Esophagus mucosa (tissue), 1 donor: Measurements from ENCODE around the gene METTL26. TPM values are rescaled to one million over a fixed set of nuclear protein-coding genes. Genes with fewer than 3 reads are reported as not detected.

Source experiments
- ATAC-seq: fragments of 200-7000 bp; cut with Tn5 transposase; one replicate; pipeline ENCODE4 v1.9.1; 2020
- total RNA-seq: library from RNA; stranded (reverse); gene quantifications from one replicate; pipeline ENCODE4 v1.2.4, GENCODE V29; 2023
- donor health status: DM: yes; HTN: yes; CAD: no.

Gene METTL26
- total RNA-seq = 40.2 TPM

DNA sequence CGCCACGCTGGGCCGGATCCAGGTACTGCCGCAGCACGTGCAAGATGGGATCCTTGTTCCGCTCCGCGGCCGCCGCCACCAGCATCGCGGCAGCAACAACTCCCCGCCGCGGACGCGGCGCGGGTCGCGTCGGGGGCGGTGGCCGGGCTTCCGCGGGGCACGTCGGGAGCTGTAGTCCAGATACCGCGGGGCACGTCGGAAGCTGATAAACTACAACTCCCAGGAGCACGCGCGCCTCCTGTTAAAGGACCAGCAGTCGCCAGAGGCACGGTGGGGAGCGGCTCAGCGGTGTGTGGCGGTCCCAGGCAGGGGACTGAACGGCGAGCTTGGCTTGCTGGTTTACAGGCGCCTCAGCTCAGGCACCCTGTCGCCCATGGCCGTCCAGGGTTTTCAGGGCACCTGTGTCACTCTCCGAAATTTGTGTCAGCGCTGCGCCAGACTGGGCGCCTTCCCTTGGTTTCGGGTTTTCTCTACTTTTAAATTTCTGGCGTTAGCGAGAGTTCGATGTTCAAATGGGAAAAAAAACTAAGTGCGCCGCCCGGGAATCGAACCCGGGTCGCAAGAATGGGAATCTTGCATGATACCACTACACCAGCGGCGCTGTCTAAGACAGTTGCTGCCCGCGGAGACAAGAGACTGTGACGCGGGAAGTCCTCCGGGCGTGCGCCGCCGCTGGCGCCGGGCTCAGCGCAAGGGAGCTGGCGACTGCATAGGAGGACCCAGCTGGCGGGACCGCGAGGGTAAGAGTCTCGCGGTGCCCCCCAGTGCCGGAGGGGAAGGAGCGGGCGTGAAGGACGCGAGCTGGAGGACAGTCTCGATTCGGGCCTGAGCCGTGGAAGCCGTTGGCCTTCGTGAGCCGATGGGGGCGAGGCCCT, at the start of gene METTL26:
METTL26 (minus strand) TSS at position 100 of the 875 bp plus-strand sequence; CDS start at position 85, 15 bp downstream.
- ATAC-seq = peak; percentile 81

DNA sequence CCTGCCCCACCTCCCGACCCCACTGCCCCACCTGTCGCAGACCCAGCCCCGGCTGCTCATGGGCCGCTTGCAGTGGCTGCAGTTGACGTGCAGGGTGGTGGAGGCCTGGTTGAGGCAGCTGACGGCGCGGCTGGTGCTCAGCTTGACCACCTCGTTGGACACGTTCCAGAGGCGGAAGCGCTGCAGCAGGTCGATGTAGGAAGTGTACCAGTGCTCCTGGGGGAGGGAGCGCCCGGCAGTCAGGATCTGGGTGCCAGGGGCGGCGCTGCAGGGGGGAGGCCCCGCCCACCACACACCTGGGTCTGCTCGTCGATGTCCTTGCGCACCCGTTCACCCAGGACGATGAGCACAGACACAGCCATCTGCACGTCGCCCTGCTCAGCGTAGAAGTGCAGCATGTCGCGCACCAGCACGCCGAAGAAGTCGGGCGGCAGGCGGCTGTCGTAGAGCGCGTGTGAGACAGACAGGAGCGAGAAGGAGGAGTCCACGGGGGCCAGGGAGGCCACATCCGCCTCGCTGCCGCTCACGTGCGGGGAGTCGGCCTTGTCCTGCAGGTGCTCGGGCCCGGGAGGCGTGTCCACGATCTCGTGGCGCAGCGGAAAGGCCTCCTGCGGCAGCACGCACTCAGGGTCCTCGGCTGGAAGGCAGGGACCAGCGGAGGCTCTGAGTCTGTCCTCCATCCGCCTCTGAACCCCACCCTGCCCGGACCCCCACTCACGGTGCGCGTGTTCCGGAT, 49.0 kb upstream of the METTL26 start:
- ATAC-seq = no peak

DNA sequence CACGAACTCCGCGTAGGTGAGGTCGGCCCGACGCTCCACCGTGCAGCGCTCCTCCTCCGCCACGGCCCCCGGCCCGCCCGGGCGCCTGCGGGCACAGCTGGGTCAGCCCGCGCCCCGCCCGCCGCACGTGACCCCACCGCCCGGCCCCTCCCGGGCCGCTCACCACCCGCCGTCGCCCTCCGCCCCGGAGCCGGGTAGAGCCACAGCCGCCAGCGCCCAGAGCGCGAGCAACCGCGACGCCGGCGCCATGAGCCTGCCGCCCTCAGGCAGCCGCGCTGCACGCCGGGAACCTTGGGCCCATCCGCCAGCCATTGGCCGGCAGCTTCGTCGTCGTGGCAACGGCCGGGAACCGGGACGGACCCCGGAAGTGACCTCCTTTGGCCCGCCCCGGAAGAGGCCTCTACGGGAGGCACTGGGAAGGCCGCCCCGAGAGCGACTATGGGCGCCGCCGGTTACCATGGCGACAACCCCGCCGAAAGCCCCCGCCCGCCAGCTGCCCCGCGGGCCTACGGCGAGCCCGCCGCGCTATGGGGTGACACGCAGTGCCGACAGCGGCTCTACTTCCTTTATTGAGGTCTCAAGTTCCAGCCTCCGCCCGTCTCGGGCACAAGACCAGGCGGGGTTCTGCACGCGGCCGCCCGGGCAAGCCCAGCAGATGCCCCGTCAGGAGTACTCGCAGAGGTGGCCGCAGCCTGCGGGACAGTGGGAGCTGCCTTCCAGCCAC, 48.1 kb upstream of the METTL26 start, which contains the start of gene JMJD8:
JMJD8 (minus strand) TSS at position 264 of the 724 bp plus-strand sequence; CDS start at position 249, 15 bp downstream.
- ATAC-seq = peak; percentile 69

DNA sequence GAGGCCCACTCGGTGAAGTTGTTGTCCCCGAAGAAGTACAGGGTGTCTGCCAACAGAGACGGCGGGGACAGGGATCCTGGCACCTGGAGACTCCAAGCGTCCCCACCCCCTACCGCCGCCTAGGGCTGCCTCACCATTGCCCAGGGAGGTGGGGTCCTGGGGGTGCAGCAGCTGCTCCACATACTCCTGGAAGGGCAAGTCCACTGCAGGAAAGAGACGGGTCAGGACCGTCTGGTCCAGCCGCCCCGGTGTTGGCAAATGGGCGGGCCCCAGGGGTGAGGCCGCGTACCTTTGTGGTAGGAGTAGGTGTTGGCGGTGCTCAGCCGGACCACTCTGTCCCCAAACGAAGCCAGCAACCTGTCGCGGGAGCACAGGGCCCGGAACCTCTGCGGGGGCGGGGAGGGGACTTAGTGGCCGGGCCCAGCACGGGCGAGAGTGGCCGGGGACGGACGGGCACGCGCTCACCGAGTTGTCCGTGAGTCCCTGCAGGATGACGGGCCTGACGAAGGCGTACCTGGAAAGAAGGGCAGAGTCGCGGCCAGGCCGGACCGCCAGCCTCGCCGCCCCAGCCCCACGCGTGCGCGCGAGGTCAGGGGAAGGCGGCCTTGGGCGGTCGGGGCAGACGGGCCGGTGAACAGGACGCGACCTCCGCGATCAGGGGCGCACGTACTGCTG, 47.4 kb upstream of the METTL26 start:
- peak; percentile 0 for ATAC-seq

DNA sequence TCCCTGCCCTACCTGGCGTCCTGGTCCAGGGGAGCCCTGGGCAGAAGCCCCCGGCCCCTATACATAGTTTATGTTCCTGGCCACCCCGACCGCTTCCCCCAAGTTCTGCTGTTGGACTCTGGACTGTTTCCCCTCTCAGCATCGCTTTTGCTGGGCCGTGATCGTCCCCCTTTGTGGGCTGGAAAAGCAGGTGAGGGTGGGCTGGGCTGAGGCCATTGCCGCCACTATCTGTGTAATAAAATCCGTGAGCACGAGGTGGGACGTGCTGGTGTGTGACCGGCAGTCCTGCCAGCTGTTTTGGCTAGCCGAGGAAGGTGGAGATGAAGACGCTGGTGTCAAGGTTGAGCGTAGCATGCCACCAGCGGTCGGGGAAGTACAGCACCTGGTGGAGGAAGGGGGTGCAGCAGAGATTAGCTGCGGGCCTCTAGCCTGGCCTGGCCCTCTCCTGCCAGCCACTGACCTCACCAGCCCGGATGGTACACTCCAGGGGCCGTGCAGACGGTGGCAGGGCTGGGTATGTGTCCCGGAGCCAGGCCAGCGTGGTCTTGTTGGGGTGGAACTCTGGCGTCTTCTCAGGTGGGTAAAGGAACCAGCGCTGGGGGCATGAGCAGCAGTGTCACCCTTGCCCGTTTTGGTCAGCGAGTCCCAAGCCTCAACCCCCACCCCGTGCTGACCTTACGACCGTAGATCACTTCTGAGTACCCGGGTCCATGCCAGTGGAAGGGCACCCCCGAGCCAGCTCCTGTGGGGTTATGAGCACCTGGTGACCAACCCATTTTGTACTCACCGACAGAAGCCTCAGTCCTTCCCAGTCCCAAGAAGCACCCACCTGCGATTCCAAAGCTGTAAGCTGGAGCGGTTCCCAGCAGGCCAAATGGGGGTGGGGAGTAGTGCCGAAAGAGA, 46.6 kb upstream of the METTL26 start:
- no peak for ATAC-seq

DNA sequence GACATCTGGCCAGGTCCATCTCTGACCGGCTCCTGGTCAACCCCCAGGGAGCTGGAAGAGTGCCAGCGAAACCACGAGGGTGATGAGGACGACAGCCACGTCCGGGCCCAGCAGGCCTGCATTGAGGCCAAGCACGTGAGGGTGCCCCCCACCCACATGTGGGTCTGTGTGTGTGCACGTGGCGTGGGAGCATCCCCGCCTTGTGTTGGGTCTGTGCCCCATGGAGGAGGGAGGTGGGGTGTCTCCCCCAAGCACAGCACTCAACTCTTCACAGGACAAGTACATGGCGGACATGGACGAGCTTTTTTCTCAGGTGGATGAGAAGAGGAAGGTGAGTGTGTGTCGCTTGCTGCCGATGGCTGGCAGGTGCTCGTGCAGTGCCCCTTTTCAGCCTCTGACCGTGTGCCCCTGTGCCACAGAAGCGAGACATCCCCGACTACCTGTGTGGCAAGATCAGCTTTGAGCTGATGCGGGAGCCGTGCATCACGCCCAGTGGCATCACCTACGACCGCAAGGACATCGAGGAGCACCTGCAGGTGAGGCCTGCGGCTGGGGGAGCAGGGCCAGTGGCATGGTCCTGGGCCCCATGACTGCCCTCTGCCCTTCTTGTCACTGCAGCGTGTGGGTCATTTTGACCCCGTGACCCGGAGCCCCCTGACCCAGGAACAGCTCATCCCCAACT, 45.8 kb upstream of the METTL26 start:
- no peak for ATAC-seq

DNA sequence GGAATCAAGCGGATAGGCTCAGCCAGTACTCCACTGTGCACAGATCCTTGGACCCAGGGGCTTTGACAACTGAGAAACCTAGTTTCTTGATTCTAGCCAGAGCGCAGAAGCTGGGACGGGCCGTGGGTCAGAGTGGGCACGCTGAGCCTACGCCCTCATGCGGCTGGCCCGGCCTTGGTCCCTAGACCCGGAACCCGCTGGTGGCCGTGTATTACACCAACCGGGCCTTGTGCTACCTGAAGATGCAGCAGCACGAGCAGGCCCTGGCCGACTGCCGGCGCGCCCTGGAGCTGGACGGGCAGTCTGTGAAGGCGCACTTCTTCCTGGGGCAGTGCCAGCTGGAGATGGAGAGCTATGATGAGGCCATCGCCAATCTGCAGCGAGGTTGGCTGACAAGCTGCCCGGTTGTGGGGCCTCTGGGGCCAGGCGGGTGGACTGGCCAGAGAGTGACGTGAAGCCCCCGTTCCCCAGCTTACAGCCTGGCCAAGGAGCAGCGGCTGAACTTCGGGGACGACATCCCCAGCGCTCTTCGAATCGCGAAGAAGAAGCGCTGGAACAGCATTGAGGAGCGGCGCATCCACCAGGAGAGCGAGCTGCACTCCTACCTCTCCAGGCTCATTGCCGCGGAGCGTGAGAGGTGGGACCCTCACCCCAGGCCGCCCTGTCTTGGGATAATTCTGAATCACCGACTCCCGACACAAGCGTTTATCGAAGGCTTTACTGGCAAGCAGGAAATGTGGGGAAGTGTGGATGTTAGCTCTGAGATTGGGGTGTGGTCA, 45.1 kb upstream of the METTL26 start:
- no peak for ATAC-seq

DNA sequence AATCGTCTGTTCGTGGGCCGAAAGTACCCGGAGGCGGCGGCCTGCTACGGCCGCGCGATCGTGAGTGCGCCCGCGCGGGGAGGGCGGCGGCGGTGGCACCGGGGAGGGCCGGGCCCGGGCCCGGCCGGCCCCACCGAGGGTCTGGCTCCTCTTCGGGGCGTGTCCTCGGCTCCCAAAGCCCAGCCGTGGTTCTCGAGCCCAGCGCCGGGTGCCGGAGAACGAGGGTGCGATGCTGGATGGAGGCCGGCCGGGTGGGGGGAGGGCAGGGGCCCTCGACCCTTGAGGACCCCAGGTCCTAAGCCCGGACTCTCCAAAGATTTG, 44.5 kb upstream of the METTL26 start:
- ATAC-seq = no peak

DNA sequence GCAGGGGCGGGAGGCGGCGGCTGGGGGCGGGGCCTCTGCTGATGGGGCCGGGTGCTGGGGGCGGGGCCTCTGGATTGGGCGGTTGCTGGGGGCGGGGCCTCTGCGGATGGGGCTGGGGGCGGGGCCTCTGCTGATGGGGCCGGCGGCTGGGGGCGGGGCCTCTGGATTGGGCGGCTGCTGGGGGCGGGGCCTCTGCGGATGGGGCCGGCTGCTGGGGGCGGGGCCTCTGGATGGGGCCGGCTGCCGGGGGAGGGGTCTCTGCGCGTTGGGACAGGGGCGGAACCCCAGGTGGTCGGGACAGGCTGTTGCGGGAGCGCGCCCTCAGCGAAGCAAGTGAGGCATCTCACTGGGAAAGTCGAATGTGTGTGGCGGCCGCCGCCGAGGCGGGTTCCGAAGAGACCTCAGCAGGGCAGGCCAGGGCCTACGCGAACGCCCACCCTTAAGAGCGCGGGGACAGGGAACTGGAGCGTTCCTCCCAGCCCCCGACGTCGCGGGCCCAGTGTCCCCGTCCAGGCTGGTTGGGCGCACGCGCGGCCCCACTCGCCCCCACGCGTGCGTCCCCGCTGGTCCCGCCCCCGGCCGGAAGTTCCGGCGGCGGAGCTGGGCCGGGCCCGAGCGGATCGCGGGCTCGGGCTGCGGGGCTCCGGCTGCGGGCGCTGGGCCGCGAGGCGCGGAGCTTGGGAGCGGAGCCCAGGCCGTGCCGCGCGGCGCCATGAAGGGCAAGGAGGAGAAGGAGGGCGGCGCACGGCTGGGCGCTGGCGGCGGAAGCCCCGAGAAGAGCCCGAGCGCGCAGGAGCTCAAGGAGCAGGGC, 43.9 kb upstream of the METTL26 start, which contains the start of gene STUB1:
STUB1 (plus strand) TSS at position 597 of the 811 bp plus-strand sequence; CDS start at position 713, 116 bp downstream.
- peak; percentile 60 for ATAC-seq

DNA sequence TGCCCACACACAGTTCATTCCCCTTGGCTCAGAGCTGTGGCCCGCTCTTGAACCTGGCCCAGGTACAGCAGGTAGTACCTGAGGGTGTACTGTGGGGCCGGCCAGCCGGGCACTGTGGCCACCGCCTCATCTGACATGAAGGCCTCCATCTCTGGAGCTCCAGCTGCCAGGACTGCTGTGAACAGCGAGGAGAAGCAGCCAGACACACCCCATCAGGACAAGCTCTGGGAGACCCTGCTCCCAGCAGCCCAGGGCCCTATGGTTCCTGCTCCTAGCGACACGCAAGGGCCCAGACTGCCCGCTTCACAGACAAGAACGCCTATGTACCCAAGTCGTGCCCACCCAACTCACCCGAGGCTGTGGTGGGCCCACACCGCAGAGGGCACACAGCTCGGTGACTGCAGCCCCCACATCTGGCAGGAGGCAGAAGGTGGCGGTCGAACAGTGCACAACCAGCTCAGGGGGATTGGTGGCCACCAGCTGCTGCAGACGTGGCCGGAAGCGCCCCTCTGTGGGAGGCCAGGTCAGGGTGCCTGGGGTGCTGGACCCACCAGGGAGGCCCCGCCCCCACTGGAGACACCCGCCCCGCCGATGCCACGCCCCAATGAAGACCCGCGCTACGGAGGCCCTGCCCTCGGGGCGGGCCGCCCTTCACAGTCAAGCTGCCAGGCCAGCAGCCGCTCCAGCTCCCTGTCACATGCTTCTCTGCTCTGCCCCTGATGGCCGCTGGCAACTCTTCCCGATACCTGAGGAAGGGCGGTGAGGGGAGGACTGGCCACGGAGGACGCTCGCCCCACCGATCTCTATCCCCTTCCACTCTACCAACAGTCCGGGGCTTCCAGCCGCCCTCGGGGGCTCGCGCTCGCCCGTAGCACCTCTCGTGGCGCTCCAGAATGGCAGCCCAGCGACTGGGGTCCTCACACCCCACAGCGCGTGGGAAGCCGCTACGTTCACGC, 43.0 kb upstream of the METTL26 start:
- no peak for ATAC-seq

DNA sequence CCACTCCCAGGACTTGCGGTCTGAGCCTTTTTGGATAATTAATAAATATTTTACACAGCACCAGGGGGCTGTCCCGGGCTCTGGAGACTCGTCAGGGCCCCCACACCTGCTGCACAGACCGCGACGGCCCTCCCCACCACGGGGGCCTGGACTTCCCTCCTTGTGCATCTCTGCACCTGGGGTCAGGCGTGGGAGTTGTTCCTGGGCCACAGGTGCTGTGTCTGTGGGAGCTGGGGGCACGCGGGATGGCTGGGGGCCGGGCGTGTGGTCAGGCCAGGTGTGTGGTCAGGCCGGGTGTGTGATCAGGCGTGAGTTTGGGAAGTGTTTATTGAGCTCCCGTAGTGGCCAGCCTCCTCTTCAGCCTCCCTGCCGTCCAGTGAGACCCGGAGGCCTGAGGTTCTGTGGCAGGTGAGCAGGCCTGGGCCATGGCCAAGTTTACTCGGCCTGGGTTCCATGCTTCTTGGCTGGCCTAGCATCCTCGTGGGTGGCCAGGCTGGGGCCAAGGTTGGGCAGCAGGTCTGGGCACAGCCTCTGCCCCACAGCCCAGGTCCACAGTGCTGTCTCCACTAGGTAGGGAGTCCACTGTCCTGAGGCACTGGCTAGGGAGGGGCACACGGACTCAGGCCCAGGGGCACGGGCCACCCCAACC, 42.2 kb upstream of the METTL26 start:
- ATAC-seq = no peak

DNA sequence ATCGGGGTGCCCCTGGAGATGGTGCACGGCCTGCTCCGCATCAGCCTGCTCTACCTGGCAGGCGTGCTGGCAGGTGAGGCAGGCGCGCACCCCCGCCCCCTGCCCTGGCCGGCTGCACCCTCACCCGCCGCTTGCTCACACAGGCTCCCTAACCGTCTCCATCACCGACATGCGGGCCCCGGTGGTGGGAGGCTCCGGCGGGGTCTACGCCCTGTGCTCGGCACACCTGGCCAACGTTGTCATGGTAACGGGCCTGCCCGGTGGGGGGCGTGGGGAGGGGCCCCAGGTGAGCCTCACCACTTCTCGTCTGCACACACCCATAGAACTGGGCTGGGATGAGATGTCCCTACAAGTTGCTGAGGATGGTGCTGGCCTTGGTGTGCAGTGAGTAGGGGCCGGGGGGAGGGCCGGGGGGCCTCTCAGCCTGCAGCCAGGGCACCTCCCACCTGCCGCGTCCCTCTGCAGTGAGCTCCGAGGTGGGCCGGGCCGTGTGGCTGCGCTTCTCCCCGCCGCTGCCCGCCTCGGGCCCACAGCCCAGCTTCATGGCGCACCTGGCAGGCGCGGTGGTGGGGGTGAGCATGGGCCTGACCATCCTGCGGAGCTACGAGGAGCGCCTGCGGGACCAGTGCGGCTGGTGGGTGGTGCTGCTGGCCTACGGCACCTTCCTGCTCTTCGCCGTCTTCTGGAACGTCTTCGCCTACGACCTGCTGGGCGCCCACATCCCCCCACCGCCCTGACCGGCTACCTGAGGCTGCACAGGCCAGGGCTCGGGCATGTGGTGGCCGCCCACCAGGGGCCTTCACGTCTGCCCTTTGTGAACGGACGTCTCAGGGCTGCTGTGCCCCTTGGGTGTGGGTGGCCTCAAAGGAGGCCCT, 41.4 kb upstream of the METTL26 start:
- peak; percentile 0 for ATAC-seq

DNA sequence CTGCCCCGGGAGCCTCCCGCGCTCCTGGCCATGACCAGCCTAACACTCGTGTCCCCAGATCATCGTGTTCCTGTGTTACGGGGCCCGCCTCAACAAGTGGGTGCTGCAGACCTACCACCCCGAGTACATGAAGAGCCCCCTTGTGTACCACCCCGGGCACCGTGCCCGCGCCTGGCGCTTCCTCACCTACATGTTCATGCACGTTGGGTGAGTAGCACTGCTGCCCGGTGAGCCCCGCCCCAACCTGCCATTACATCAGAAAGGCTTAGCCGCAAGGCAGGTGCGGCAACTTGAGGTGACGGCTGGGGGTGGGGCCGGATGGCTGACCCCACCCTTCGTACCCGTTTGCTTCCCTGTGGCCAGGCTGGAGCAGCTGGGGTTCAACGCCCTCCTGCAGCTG, 40.8 kb upstream of the METTL26 start:
- ATAC-seq = peak; percentile 67

DNA sequence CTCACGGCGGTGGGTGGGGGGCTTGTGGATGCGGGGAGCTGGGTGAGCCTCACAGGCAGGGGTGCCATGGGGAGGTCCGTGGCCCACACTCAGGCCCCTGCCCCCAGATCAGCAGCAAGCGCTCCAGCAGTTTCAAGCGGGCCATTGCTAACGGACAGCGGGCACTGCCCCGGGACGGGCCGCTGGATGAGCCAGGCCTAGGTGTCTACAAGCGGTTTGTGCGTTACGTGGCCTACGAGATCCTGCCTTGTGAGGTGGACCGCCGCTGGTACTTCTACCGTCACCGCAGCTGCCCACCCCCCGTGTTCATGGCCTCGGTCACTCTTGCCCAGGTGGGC, 40.4 kb upstream of the METTL26 start:
- no peak for ATAC-seq

DNA sequence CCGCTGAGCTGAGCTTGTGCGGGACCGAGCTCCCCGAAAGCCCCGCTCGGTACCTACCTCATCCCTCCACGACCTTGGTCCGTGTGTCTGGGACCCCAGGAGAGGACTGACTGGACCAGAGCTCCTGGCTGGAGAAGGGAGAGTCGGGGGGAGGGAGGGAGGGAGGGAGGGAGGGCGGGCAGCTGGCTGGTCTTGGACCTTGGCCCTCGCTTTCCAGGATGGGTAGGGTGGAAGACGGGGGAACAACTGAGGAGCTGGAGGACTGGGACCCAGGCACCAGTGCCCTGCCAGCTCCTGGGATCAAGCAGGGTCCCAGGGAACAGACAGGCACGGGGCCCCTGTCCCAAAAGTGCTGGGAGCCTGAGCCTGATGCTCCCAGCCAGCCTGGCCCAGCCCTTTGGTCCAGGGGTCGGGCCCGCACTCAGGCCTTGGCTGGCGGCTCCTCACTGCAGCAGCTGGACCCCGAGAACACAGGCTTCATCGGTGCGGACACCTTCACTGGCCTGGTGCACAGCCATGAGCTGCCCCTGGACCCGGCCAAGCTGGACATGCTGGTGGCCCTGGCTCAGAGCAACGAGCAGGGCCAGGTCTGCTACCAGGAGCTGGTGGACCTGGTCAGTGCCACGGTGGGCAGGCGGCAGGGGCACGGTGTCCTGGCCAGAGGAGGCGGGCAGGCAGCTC, 39.9 kb upstream of the METTL26 start:
- no peak for ATAC-seq
